ENCODE results near the gene TMEM178B.

DNA sequence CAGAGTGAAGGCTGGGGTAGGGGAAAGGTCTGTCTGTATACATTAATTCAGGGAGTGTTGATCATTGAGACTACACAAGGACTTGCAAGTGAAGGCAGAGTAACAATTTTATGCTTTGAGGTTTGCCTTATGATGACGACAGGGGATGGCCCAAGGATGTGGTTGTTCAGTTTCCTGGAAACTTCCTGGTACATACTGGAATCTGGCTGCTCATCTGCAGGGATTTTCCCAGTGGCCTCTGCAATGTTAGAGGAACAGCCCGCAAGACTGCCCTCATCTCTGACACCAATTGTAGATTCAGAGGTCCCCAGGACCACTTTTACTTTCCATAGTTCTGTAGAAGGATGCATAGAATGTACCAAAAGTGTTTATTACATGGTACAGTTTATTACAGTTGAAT is 189.6 kb downstream of the TMEM178B start:
- TF ChIP-seq POLR2AphosphoS5 (IDR thresholded peaks at IDR 0.05; ENCODE audit: borderline replicate concordance, low read depth, low read length) (no peak), EZH2 (IDR thresholded peaks at IDR 0.05) (no peak), FOXP2 (optimal IDR thresholded peaks at IDR 0.05; ENCODE audit: control extremely low read depth, extremely low read length, insufficient read depth) (no peak)
